ENCODE data around the gene RB1.

- TF ChIP-seq MAZ (CRISPR knock-in tag; conservative IDR thresholded peaks at IDR 0.05 in 1 of 2, IDR thresholded peaks at IDR 0.05 in 1 of 2) (no peak), MYNN (IDR thresholded peaks at IDR 0.05) (no peak), MYNN (CRISPR knock-in tag; IDR thresholded peaks at IDR 0.05) (no peak), POLR2A (conservative IDR thresholded peaks at IDR 0.05) (no peak), CEBPB (tag; IDR thresholded peaks at IDR 0.05) (no peak), SMAD1 (IDR thresholded peaks at IDR 0.05; ENCODE audit: low read depth, low read length, partially characterized antibody) (no peak), NR3C1 (CRISPR knock-in tag; IDR thresholded peaks at IDR 0.05) (no peak), EP300 (IDR thresholded peaks at IDR 0.05; ENCODE audit: low read length) (no peak), ZKSCAN8 (CRISPR knock-in tag; IDR thresholded peaks at IDR 0.05) (no peak), FOXA1 (IDR thresholded peaks at IDR 0.05; ENCODE audit: borderline replicate concordance) (no peak), ZNF217 (CRISPR knock-in tag; IDR thresholded peaks at IDR 0.05) (no peak), TAF1 (IDR thresholded peaks at IDR 0.05; ENCODE audit: control insufficient read depth, extremely low read depth, insufficient read depth, low read length, severe bottlenecking) (no peak)
- TF ChIP-seq, protein P1, sequence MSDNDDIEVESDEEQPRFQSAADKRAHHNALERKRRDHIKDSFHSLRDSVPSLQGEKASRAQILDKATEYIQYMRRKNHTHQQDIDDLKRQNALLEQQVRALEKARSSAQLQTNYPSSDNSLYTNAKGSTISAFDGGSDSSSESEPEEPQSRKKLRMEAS (CRISPR knock-in tag; IDR thresholded peaks at IDR 0.05) = no peak
Measured at GRCh38 chr13:48266701-48267639, 36.6 kb upstream of the RB1 start.

Measured in K562 (cell line).